Measurements from ENCODE around the gene HHATL. TPM values are rescaled to one million over a fixed set of nuclear protein-coding genes. Genes with fewer than 3 reads are reported as not detected.

HHATL gene
- total RNA-seq, 4 donors from 2014 or later: 0.23 to 1.2 TPM; not detected in 2

DNA sequence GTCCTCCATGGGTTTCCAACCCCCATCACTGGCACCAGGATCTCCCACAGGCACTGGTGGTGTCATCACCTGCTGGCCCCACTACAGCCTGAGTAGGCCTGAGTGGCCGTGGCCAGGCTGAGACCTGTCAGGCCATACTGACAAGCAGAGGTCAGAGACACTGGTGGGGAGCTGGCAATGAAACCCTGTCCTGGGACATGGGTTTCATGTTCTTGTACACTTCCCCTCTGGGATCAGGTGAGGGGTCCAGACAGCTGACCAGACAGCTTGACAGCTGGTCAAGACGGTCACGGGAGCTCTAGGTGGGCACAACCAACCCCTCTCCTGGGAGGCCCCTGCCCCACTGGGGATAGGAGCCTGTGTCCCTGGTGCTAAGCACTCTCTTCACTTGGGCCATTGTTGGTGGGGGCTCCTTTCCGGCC is 36.0 kb downstream of the HHATL start:
- TF ChIP-seq POLR2AphosphoS5 (IDR thresholded peaks at IDR 0.05): no peak
- TF ChIP-seq POLR2A (IDR thresholded peaks at IDR 0.05): no peak
- no peak for TF ChIP-seq EP300 (IDR thresholded peaks at IDR 0.05)
- TF ChIP-seq, protein P1, sequence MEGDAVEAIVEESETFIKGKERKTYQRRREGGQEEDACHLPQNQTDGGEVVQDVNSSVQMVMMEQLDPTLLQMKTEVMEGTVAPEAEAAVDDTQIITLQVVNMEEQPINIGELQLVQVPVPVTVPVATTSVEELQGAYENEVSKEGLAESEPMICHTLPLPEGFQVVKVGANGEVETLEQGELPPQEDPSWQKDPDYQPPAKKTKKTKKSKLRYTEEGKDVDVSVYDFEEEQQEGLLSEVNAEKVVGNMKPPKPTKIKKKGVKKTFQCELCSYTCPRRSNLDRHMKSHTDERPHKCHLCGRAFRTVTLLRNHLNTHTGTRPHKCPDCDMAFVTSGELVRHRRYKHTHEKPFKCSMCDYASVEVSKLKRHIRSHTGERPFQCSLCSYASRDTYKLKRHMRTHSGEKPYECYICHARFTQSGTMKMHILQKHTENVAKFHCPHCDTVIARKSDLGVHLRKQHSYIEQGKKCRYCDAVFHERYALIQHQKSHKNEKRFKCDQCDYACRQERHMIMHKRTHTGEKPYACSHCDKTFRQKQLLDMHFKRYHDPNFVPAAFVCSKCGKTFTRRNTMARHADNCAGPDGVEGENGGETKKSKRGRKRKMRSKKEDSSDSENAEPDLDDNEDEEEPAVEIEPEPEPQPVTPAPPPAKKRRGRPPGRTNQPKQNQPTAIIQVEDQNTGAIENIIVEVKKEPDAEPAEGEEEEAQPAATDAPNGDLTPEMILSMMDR (IDR thresholded peaks at IDR 0.05): no peak
- 90% methylated on average over 2 of the region's 4 CpGs; no CpG with 5 or more reads in 1 of the 2 donors for WGBS, 2 donors (ENCODE audit: low coverage in 1 of 2)

DNA sequence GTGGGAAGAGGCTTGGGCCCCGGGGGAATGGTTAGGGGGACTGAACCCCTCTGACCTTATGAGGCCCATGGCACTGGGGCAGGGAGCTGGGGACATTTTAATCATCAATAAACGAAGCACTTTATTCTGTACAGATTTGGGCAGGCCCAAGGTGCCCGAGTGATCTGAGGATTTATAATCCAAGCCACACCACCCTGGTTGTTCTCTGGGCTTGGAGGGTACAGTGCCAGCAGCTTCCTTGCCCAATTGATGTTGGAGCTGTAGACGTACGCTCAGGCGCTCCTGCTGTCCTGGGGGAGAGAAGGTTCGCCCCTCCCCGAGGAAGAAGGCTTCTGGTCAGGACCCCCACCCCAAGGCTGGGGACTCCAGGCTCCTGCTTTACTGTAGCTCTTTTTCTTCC is 36.6 kb downstream of the HHATL start:
- H3K4me1 ChIP-seq: peaks cover 0 to 32% (median 12%) of the 10 kb centered on the region in 3 donors
- TF ChIP-seq, protein P1 (IDR thresholded peaks at IDR 0.05): no peak
- TF ChIP-seq POLR2A (IDR thresholded peaks at IDR 0.05): no peak
- TF ChIP-seq EP300 (IDR thresholded peaks at IDR 0.05): no peak
- TF ChIP-seq POLR2AphosphoS5 (IDR thresholded peaks at IDR 0.05): no peak
- peaks cover 0 to 10% of the 10 kb centered on the region in 2 donors for H3K36me3 ChIP-seq
- WGBS, 2 donors (ENCODE audit: low coverage in 1 of 2): 67 to 100% methylated on average over 1 to 5 of the region's 8 CpGs
- H3K27ac ChIP-seq: peak overlapping the region in 3 of 4 donors; percentile 6 to 21 (median 13)
- no peaks in the 10 kb centered on the region for H3K9me3 ChIP-seq
- no peak for ATAC-seq
- H3K4me3 ChIP-seq: no peak overlapping the region
- no peaks in the 10 kb centered on the region for H3K27me3 ChIP-seq

More for the DNA sequence above, 36.0 kb downstream of the HHATL start:
- peaks cover 0 to 6% of the 10 kb centered on the region in 2 donors for H3K36me3 ChIP-seq
- H3K9me3 ChIP-seq: no peaks in the 10 kb centered on the region
- peak overlapping the region in 2 of 4 donors; percentile 13 to 21 for H3K27ac ChIP-seq
- no peak overlapping the region for H3K4me3 ChIP-seq
- H3K27me3 ChIP-seq: no peaks in the 10 kb centered on the region
- H3K4me1 ChIP-seq: peaks cover 0 to 32% (median 12%) of the 10 kb centered on the region in 3 donors
- ATAC-seq: no peak

DNA sequence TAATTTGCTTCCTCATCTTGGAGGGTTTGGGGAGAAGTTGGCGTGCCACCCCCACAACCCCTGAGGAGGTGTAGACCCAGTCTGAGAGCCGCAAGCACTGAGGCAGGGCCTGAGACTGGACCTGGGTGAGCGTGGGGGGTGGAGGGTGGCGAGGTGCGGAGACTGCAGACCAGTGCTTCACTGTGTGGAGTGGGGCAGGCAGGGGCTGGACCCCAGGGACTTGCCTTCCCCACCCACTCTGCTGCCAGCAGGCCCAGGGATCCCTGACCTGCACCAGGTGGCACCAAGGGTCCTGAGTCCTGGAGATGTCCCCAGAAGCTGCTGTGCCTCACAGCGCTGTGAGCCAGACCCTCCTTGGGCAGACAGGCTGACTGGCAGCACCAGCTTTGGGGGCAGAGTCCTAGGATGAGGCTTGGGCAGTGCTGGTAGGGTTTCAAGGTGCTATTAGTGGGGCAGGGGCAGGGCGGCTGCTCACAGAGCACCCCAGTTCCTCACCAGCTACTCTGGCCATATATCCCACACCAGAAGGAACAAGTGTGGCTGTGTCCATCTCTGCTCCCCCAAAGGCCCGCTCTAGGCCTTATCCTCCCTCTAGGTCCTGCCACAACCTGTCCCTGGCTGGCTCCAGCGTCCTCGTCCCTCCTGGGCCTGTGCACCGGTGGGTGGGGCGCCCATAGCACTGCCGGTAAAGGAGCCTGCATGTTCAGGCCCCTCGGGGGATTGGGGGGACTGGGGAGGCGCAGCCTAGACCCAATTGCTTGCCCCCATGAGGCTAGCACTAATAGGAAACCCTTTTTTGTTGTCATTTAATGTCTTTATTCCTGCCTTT is 37.3 kb downstream of the HHATL start:
- H3K27ac ChIP-seq: no peak overlapping the region

DNA sequence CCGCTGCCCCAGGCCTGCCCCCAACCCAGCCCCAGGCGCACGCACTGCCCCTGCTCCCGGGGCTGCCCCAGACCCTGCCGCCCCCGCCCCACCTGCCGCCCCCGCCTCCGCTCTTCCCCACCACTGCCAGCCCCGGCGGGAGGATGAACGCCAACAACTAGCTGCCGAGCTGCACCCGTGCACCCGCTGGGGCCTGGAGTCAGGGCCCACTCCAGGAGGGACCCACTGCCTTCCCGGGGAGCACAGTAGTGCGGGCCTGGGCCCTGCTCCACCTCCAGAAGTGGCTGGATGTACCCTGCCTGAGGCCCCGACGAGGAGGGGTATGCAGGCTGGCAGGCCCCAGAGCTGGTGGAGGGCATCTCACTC is 38.2 kb downstream of the HHATL start:
- 50% methylated on average over 2 of the region's 19 CpGs; no CpG with 5 or more reads in 1 of the 2 donors for WGBS, 2 donors (ENCODE audit: low coverage in 1 of 2)
- H3K4me1 ChIP-seq: peaks cover 0 to 46% (median 14%) of the 10 kb centered on the region in 3 donors
- TF ChIP-seq POLR2A (IDR thresholded peaks at IDR 0.05) (no peak), EP300 (IDR thresholded peaks at IDR 0.05) (no peak), POLR2AphosphoS5 (IDR thresholded peaks at IDR 0.05) (no peak)
- TF ChIP-seq, protein P1 (IDR thresholded peaks at IDR 0.05): no peak

More for the DNA sequence above, 37.3 kb downstream of the HHATL start:
- no peak for TF ChIP-seq EP300 (IDR thresholded peaks at IDR 0.05)
- no peak for TF ChIP-seq POLR2A (IDR thresholded peaks at IDR 0.05)
- TF ChIP-seq, protein P1 (IDR thresholded peaks at IDR 0.05): no peak
- no peak for TF ChIP-seq POLR2AphosphoS5 (IDR thresholded peaks at IDR 0.05)
- no peak for ATAC-seq
- Histone ChIP-seq H3K27me3 (no peaks in the 10 kb centered on the region), H3K4me1 (peaks cover 0 to 38% (median 12%) of the 10 kb centered on the region in 3 donors), H3K4me3 (no peak overlapping the region), H3K36me3 (peaks cover 0 to 15% of the 10 kb centered on the region in 2 donors), H3K9me3 (no peaks in the 10 kb centered on the region)
- 68% methylated on average over 2 to 7 of the region's 15 CpGs for WGBS, 2 donors (ENCODE audit: low coverage in 1 of 2)

More for the DNA sequence above, 38.2 kb downstream of the HHATL start:
- H3K9me3 ChIP-seq: no peaks in the 10 kb centered on the region
- H3K4me3 ChIP-seq: no peak overlapping the region
- ATAC-seq: no peak
- peaks cover 0 to 23% of the 10 kb centered on the region in 2 donors for H3K36me3 ChIP-seq
- no peak overlapping the region for H3K27ac ChIP-seq
- no peaks in the 10 kb centered on the region for H3K27me3 ChIP-seq
